GM23248 (cell line): ENCODE measurements around the gene NCK2.

Source experiments
- EZH2 ChIP-seq: fragments of 200-600 bp; sonication (generic); IDR thresholded peaks from 2 replicates; pipeline ENCODE4 v1.6.1; 2018; ENCODE audit warnings: antibody characterized with exemption, mild to moderate bottlenecking; ENCODE audit not compliant: insufficient read depth, poor library complexity, severe bottlenecking
- EZH2phosphoT487 ChIP-seq: fragments of 200-600 bp; sonication (generic); IDR thresholded peaks from 2 replicates; pipeline ENCODE4 v1.6.1; 2018; ENCODE audit warnings: antibody characterized with exemption, moderate library complexity, mild to moderate bottlenecking, low read depth; ENCODE audit not compliant: insufficient read depth

DNA sequence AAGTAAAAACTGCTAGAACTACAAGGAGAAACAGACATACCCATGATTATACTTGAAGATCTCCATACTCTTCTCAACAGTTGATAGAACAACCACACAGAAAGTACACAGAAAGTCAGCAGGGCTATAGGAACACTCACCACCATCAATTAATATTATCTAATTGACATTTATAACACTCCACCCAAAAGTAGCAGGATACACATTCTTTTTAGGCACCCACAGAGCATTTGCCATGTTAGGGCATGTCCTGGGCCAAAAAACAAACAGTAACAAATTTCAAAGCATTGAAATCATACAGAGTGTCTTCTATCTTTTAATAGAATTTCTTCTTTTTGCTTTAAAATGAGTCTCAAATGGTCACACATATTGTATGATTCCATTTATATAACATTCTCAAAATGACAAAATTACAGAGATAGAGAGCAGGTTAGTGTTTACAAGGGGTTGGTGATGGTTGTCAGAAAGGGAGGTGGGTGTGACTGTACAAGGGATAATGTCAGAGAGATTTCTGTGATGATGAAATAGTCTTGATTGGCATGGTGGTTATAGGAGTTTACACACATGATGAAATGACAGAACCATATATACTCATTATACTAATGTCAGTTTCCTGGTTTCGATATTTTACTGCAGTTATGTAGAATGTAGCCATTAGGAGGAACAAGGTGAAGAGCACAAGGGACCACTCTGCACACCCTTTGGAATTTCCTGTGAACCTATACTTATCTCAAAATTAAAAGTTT lies 82.8 kb downstream of the NCK2 start:
- no peak for TF ChIP-seq EZH2
- TF ChIP-seq EZH2phosphoT487 = no peak
